OCI-LY3 (cell line): ENCODE measurements around the gene KRT6A.
"Not testable (repeated sequence)": the region's sequence is repeated elsewhere in the genome, so short reads cannot be mapped to it uniquely, and the experiment has no call there.

Experiments
- EZH2phosphoT487 ChIP-seq: fragments of 200-600 bp; shearing (Covaris generic); IDR thresholded peaks from 2 replicates; pipeline ENCODE4 v1.6.1; 2018; ENCODE audit warnings: antibody characterized with exemption, mixed run types, low read depth
- TF ChIP-seq, protein P1 (sequence below): fragments of 200-600, 300-600 bp; sonication (generic); IDR thresholded peaks from 2 replicates; pipeline ENCODE4 v1.5.1; 2014; ENCODE audit warnings: antibody characterized with exemption, low read length, low read depth

GRCh38 chr12:52500574-52500973, 7.5 kb upstream of the KRT6A start:
- TF ChIP-seq, protein P1, sequence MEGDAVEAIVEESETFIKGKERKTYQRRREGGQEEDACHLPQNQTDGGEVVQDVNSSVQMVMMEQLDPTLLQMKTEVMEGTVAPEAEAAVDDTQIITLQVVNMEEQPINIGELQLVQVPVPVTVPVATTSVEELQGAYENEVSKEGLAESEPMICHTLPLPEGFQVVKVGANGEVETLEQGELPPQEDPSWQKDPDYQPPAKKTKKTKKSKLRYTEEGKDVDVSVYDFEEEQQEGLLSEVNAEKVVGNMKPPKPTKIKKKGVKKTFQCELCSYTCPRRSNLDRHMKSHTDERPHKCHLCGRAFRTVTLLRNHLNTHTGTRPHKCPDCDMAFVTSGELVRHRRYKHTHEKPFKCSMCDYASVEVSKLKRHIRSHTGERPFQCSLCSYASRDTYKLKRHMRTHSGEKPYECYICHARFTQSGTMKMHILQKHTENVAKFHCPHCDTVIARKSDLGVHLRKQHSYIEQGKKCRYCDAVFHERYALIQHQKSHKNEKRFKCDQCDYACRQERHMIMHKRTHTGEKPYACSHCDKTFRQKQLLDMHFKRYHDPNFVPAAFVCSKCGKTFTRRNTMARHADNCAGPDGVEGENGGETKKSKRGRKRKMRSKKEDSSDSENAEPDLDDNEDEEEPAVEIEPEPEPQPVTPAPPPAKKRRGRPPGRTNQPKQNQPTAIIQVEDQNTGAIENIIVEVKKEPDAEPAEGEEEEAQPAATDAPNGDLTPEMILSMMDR, result not testable (repeated sequence)
- not testable (repeated sequence) for TF ChIP-seq EZH2phosphoT487
